Heart right ventricle (tissue), 16 donors: ENCODE results near the gene SPATA7. TPM values are rescaled to one million over a fixed set of nuclear protein-coding genes. Genes with fewer than 3 reads are reported as not detected.

Experiments
- ATAC-seq, 8 donors: fragments of 200-7000 bp; cut with Tn5 transposase; one replicate each; pipeline ENCODE4 v1.9.1; 2020; ENCODE audit warnings: mild to moderate bottlenecking in 8 of 8, moderate library complexity in 8 of 8, moderate number of reproducible peaks in 1 of 8
- DNase-seq, 2 donors: peaks; one replicate each; pipeline ENCODE4 v3.0.0-alpha.2; 2020
- H3K27ac ChIP-seq, 10 donors: fragments of 200-600 bp; sonication (generic) in 2 of 10; one replicate each; pipeline versions ENCODE4 v1.5.0 to v1.8.0; 2020 to 2022; ENCODE audit warnings: mild to moderate bottlenecking in 3 of 10
- H3K27me3 ChIP-seq, 7 donors: fragments of 200-600 bp; one replicate each; pipeline ENCODE4 v1.8.0; 2021 to 2022; ENCODE audit warnings: mild to moderate bottlenecking in 2 of 7
- H3K36me3 ChIP-seq, 9 donors: fragments of 200-600 bp; sonication (generic) in 1 of 9; one replicate each; pipeline versions ENCODE4 v1.5.0 to v1.8.0; 2020 to 2022; ENCODE audit warnings: mild to moderate bottlenecking in 2 of 9
- H3K4me1 ChIP-seq, 9 donors: fragments of 200-600 bp; sonication (generic) in 1 of 9; one replicate each; pipeline versions ENCODE4 v1.5.0 to v1.8.0; 2020 to 2022; ENCODE audit warnings: mild to moderate bottlenecking in 4 of 9
- H3K4me3 ChIP-seq, 10 donors: fragments of 200-600 bp; sonication (generic) in 2 of 10; one replicate each; pipeline versions ENCODE4 v1.5.0 to v1.8.0; 2020 to 2022; ENCODE audit warnings: mild to moderate bottlenecking in 7 of 10, moderate library complexity in 2 of 10
- H3K9me3 ChIP-seq, 11 donors: fragments of 200-600 bp in 10 of 11; sonication (generic) in 2 of 11; one replicate each; pipeline versions ENCODE4 v1.5.0 to v1.8.0; 2013 to 2022; ENCODE audit warnings: mild to moderate bottlenecking in 2 of 11, control low read depth in 1 of 11, moderate library complexity in 1 of 11
- CTCF ChIP-seq, 9 donors: fragments of 200-600 bp; sonication (generic) in 2 of 9; IDR thresholded peaks; one replicate each; pipeline versions ENCODE4 v1.5.0 to v1.8.0; 2021 to 2022; ENCODE audit warnings: antibody characterized with exemption in 9 of 9, mild to moderate bottlenecking in 5 of 9, moderate library complexity in 1 of 9
- WGBS, 2 donors: extraction: QIAGEN DNeasy Blood & Tissue Kit; methylation state at CpG; one replicate each; pipeline ENCODE4 v1.1.7; 2013; ENCODE audit warnings: inconsistent platforms in 1 of 2; 5-methylcytosine and 5-hydroxymethylcytosine counted together
- intact Hi-C, 10 donors: fragments of 100-400 bp; cut with DNase I; formaldehyde crosslinking; loops; one replicate each; pipeline versions ENCODE4 v1.11.1 to v1.14.2; 2022
- polyA plus RNA-seq, 2 donors: library from polyadenylated mRNA; stranded (reverse); fragments of 200-250 nt; gene quantifications; one replicate each; pipeline ENCODE4 v1.2.3, GENCODE V29; 2013
- total RNA-seq, 10 donors: library from RNA; stranded (reverse); fragmentation: NEBNext Ultra II Directional in 3 of 10; extraction: Animal tissue kit (Norgen Biotek cat#: 25700) in 3 of 10; gene quantifications; one replicate each; pipeline versions ENCODE4 v1.2.1 to v1.2.4, GENCODE V29; 2021 to 2023
- donor health status: Arrhythmogenic right ventricular cardiomyopathy.
- donor health status: ischemic (EF 13 %, LVEDD 7.1; RV severe dilation, severe dysfunction).
- donor health status: healthy with polysubstance abuse.
- donor health status: DM: no; HTN: yes; CAD: no.
- donor health status: DM: no; HTN: no; CAD: no.
- donor health status: ischemic (EF 25% LVEDD 6.9; RV normal size, moderate dysfunction).
- donor health status: ischemic (EF 25% LVEDD 5.7; RV mildly dilated, moderate dysfunction).
- donor health status: healthy.
- donor health status: DM: yes; HTN: yes; CAD: no.
- donor health status: Ischemic cardiomyopathy.
- donor health status: ischemic (EF 35%, LVEDD 5.7; RV mildly dilated, moderate dysfunction).
- donor health status: nonischemic (EF 11% LVEDD 7.7; RV severe dilation, severe dysfunction).
- donor health status: DM: yes; HTN: yes; CAD: no.
- donor health status: PGD.
- donor health status: ischemic (EF 29% LVEDD 5.4; RV normal size, mild dysfunction).
- donor health status: nonischemic (EF 23%, LVEDD 6.1; RV moderate dilation, normal function).

Gene SPATA7
- total and polyA plus RNA-seq, 12 donors: 3.1 to 14.7 (median 8.4) TPM

- Histone ChIP-seq H3K27me3 (no peaks in the 10 kb centered on the region), H3K27ac (no peak overlapping the region), H3K4me1 (peaks cover 0 to 17% (median 8%) of the 10 kb centered on the region in 9 donors), H3K9me3 (no peaks in the 10 kb centered on the region), H3K4me3 (no peak overlapping the region), H3K36me3 (peaks cover 0 to 100% (median 39%) of the 10 kb centered on the region in 9 donors)
- no peak for TF ChIP-seq CTCF (IDR thresholded peaks at IDR 0.05)
- no peak for DNase-seq
- 78 to 100% methylated on average over 1 of the region's 1 CpG for WGBS, 2 donors
- no peak for ATAC-seq
- intact Hi-C loops: no loop called here
These were observed 88.3 kb downstream of the SPATA7 start for GRCh38 chr14:88473791-88474190.

- Histone ChIP-seq H3K36me3 (peaks cover 4 to 100% (median 36%) of the 10 kb centered on the region in 9 donors), H3K27ac (peak overlapping the region in 2 of 10 donors; percentile 0 to 61), H3K27me3 (no peaks in the 10 kb centered on the region), H3K4me3 (no peak overlapping the region), H3K4me1 (peaks cover 0 to 27% (median 9%) of the 10 kb centered on the region in 9 donors), H3K9me3 (no peaks in the 10 kb centered on the region)
- no peak for ATAC-seq
- TF ChIP-seq CTCF (IDR thresholded peaks at IDR 0.05): no peak
- WGBS, 2 donors: 75 to 83% methylated on average over 7 of the region's 7 CpGs
- DNase-seq: no peak
- intact Hi-C loops: no loop called here
These were observed 90.8 kb downstream of the SPATA7 start for GRCh38 chr14:88476214-88476774.

GRCh38 chr14:88476825-88477224, 91.4 kb downstream of the SPATA7 start:
- peak overlapping the region in 2 of 10 donors; percentile 0 to 61 for H3K27ac ChIP-seq

More at GRCh38 chr14:88476825-88477224, 91.4 kb downstream of the SPATA7 start:
- H3K36me3 ChIP-seq: peaks cover 4 to 100% (median 32%) of the 10 kb centered on the region in 9 donors
- 66 to 85% methylated on average over 2 of the region's 2 CpGs for WGBS, 2 donors
- no peak overlapping the region for H3K4me3 ChIP-seq
- ATAC-seq (peak in 1 of 8 donors; percentile 20), DNase-seq (no peak)
- peaks cover 0 to 32% (median 11%) of the 10 kb centered on the region in 9 donors for H3K4me1 ChIP-seq
- H3K9me3 ChIP-seq: no peaks in the 10 kb centered on the region
- H3K27me3 ChIP-seq: no peaks in the 10 kb centered on the region
- TF ChIP-seq CTCF (IDR thresholded peaks at IDR 0.05): no peak
- intact Hi-C loops: no loop called here
